HCT116 (cell line): Measurements from ENCODE around the gene AP4M1. TPM values are rescaled to one million over a fixed set of nuclear protein-coding genes. Genes with fewer than 3 reads are reported as not detected.

Source experiments
- ATAC-seq: fragments of 200-7000 bp; cut with Tn5 transposase; 2 replicates; pipeline ENCODE4 v1.9.1; 2020; ENCODE audit warnings: mild to moderate bottlenecking, moderate library complexity
- BruUV-seq: library from RNA; stranded (reverse); fragments of 400-500 nt; replicated peaks from 2 replicates; lab custom pipeline; 2021; lab: Mats Ljungman, UMichigan
- CTCF ChIA-PET: fragments of 300-600 bp; sonication (Branson Sonifier 250); formaldehyde crosslinking; loops from one replicate; lab custom pipeline; 2021; ENCODE audit warnings: antibody characterized with exemption; lab: Charles Lee
- POLR2A ChIA-PET: fragments of 300-600, 350-600 bp; sonication (Branson Sonifier 250); formaldehyde crosslinking; loops from one replicate; lab custom pipeline; 2021; ENCODE audit warnings: antibody characterized with exemption; lab: Charles Lee
- RAD21 ChIA-PET, 2 experiments: fragments of 300-600 bp; sonication (Branson Sonifier 250); formaldehyde crosslinking; loops; one replicate each; lab custom pipeline; 2023; ENCODE audit warnings: low total read pairs in 2 of 2; ENCODE audit not compliant: uncharacterized antibody in 2 of 2, unreplicated experiment in 2 of 2, low non-redundant PET in 1 of 2; lab: Charles Lee
- DNase-seq: peaks from one replicate; pipeline ENCODE4 v3.0.0-alpha.2; 2010; ENCODE audit warnings: low read depth, low spot score
- H2AFZ ChIP-seq: fragments of 200-600 bp; shearing (Covaris generic), sonication (generic); 2 replicates; pipeline ENCODE4 v1.6.1; 2017; ENCODE audit warnings: low read depth, mixed run types, mixed read lengths, antibody characterized with exemption, low read length; ENCODE audit not compliant: poor library complexity, severe bottlenecking
- H3K27ac ChIP-seq: 2 replicates; pipeline ENCODE4 v1.5.1; 2012; ENCODE audit warnings: low read depth, low read length
- H3K27me3 ChIP-seq: fragments of 200-600 bp; sonication (generic); 2 replicates; pipeline ENCODE4 v1.6.1; 2016; ENCODE audit warnings: mixed run types, low read length, mixed read lengths; ENCODE audit not compliant: insufficient read depth
- H3K36me3 ChIP-seq, 2 experiments: fragments of 200-500 bp in 1 of 2; fragments of 200-600 bp in 1 of 2; sonication (Bioruptor generic) in 1 of 2; sonication (generic) in 1 of 2; 2 replicates each; pipeline versions ENCODE4 v1.5.1 to v1.6.1; 2014 to 2016; ENCODE audit warnings: low read length in 2 of 2, inconsistent platforms in 1 of 2, mixed read lengths in 1 of 2, mixed run types in 1 of 2; ENCODE audit not compliant: insufficient read depth in 2 of 2, control insufficient read depth in 1 of 2
- H3K4me1 ChIP-seq, 2 experiments: fragments of 200-600 bp in 1 of 2; sonication (generic) in 1 of 2; 2 replicates each; pipeline versions ENCODE4 v1.5.1 to v1.6.1; 2012 to 2017; ENCODE audit warnings: low read length in 2 of 2, inconsistent platforms in 1 of 2, mild to moderate bottlenecking in 1 of 2, mixed read lengths in 1 of 2, mixed run types in 1 of 2, moderate library complexity in 1 of 2; ENCODE audit not compliant: insufficient read depth in 2 of 2, control insufficient read depth in 1 of 2
- H3K4me2 ChIP-seq: fragments of 200-600 bp; sonication (generic); 2 replicates; pipeline ENCODE4 v1.6.1; 2017; ENCODE audit warnings: mixed run types, low read length, mixed read lengths
- H3K4me3 ChIP-seq, 2 experiments: fragments of 200-600 bp in 1 of 2; sonication (generic) in 1 of 2; replicated peaks in 1 of 2; 2 replicates each; pipeline ENCODE4 v1.5.1; 2011 to 2016; ENCODE audit warnings: low read length in 2 of 2, control low read depth in 1 of 2, low read depth in 1 of 2, mild to moderate bottlenecking in 1 of 2, mixed read lengths in 1 of 2, mixed run types in 1 of 2
- H3K79me2 ChIP-seq: fragments of 200-600 bp; sonication (generic); 2 replicates; pipeline ENCODE4 v1.6.1; 2017; ENCODE audit warnings: mild to moderate bottlenecking, mixed run types, low read length, moderate library complexity, mixed read lengths; ENCODE audit not compliant: insufficient read depth
- H3K9ac ChIP-seq: fragments of 200-600 bp; sonication (generic); 2 replicates; pipeline ENCODE4 v1.6.1; 2016; ENCODE audit warnings: low read length, mixed read lengths
- H3K9me2 ChIP-seq: fragments of 200-600 bp; sonication (generic), shearing (Covaris generic); 2 replicates; pipeline ENCODE4 v1.6.1; 2017; ENCODE audit warnings: mixed run types, mild to moderate bottlenecking, moderate library complexity; ENCODE audit not compliant: insufficient read depth
- H3K9me3 ChIP-seq, 2 experiments: fragments of 200-500 bp in 1 of 2; fragments of 200-600 bp in 1 of 2; sonication (Bioruptor generic) in 1 of 2; sonication (generic) in 1 of 2; 2 replicates each; pipeline ENCODE4 v1.6.1; 2014 to 2017; ENCODE audit warnings: low read length in 2 of 2, mixed read lengths in 2 of 2, inconsistent platforms in 1 of 2, low read depth in 1 of 2, mild to moderate bottlenecking in 1 of 2, mixed run types in 1 of 2, moderate library complexity in 1 of 2; ENCODE audit not compliant: control insufficient read depth in 1 of 2, insufficient read depth in 1 of 2
- H4K20me1 ChIP-seq: fragments of 200-600 bp; sonication (generic), shearing (Covaris generic); 2 replicates; pipeline ENCODE4 v1.6.1; 2017; ENCODE audit warnings: mixed run types, mild to moderate bottlenecking, moderate library complexity; ENCODE audit not compliant: insufficient read depth
- EGR1 ChIP-seq: IDR thresholded peaks from 2 replicates; pipeline ENCODE4 v1.6.1; 2012; ENCODE audit warnings: low read depth
- ELF1 ChIP-seq: IDR thresholded peaks from 2 replicates; pipeline ENCODE4 v1.6.1; 2012; ENCODE audit warnings: low read depth, borderline replicate concordance
- EZH2phosphoT487 ChIP-seq: fragments of 200-600 bp; IDR thresholded peaks from 2 replicates; pipeline ENCODE4 v1.6.1; 2018; ENCODE audit warnings: antibody characterized with exemption, borderline replicate concordance
- FOSL1 ChIP-seq: IDR thresholded peaks from 2 replicates; pipeline ENCODE4 v1.6.1; 2012; ENCODE audit warnings: low read depth
- JUND ChIP-seq: IDR thresholded peaks from 2 replicates; pipeline ENCODE4 v1.6.1; 2012
- POLR2A ChIP-seq: IDR thresholded peaks from 2 replicates; pipeline ENCODE4 v1.7.0; 2011; ENCODE audit warnings: borderline replicate concordance; ENCODE audit not compliant: insufficient read depth, insufficient read length; ENCODE audit errors: extremely low read depth
- POLR2AphosphoS5 ChIP-seq: IDR thresholded peaks from 2 replicates; pipeline ENCODE4 v1.6.1; 2011; ENCODE audit warnings: mild to moderate bottlenecking, low read depth, low read length, moderate library complexity
- RAD21 ChIP-seq: IDR thresholded peaks from 2 replicates; pipeline ENCODE4 v1.6.1; 2012; ENCODE audit warnings: low read depth, mild to moderate bottlenecking
- SIN3A ChIP-seq: IDR thresholded peaks from 2 replicates; pipeline ENCODE4 v1.6.1; 2012; ENCODE audit warnings: low read depth
- SP1 ChIP-seq: IDR thresholded peaks from 2 replicates; pipeline ENCODE4 v1.6.1; 2012; ENCODE audit warnings: low read depth
- TCF7L2 ChIP-seq: IDR thresholded peaks from 2 replicates; pipeline ENCODE4 v1.7.0; 2011; ENCODE audit warnings: borderline replicate concordance, inconsistent platforms; ENCODE audit not compliant: insufficient read depth, insufficient read length; ENCODE audit errors: extremely low read depth
- ZFX ChIP-seq: fragments of 450-650 bp; IDR thresholded peaks from 2 replicates; pipeline ENCODE4 v1.6.1; 2017
- ZNF274 ChIP-seq: fragments of 200-500 bp; sonication (Bioruptor generic); IDR thresholded peaks from 2 replicates; pipeline ENCODE4 v1.6.1; 2014; ENCODE audit warnings: mild to moderate bottlenecking, low read depth, low read length, inconsistent platforms
- intact Hi-C: fragments of 100-400 bp; cut with micrococcal nuclease; formaldehyde crosslinking; loops from 2 replicates; pipeline ENCODE4 v1.10.0; 2022
- total RNA-seq: library from RNA; stranded (reverse); gene quantifications from one replicate; pipeline ENCODE4 v1.2.1, GENCODE V29; 2021; ENCODE audit not compliant: unreplicated experiment
- TF ChIP-seq, protein P1 (sequence below), 3 experiments: fragments of 200-600 bp in 1 of 3; sonication (generic) in 1 of 3; IDR thresholded peaks in 2 of 3; conservative IDR thresholded peaks in 1 of 3; 2 replicates each; pipeline ENCODE4 v1.5.1; 2012 to 2017; ENCODE audit warnings: low read depth in 2 of 3, low read length in 2 of 3, antibody characterized with exemption in 1 of 3, borderline replicate concordance in 1 of 3, control low read depth in 1 of 3, mild to moderate bottlenecking in 1 of 3, mixed read lengths in 1 of 3, mixed run types in 1 of 3, moderate library complexity in 1 of 3; ENCODE audit not compliant: insufficient read depth in 1 of 3
- TF ChIP-seq, protein P2 (sequence below): IDR thresholded peaks from 2 replicates; pipeline ENCODE4 v1.6.1; 2012
- TF ChIP-seq, protein P3 (sequence below): IDR thresholded peaks from 2 replicates; pipeline ENCODE4 v1.6.1; 2012; ENCODE audit warnings: low read depth
- TF ChIP-seq, protein P4 (sequence below): IDR thresholded peaks from 2 replicates; pipeline ENCODE4 v1.6.1; 2012

Gene AP4M1
- total RNA-seq, 1 experiment from 2014 or later = 20.0 TPM

DNA sequence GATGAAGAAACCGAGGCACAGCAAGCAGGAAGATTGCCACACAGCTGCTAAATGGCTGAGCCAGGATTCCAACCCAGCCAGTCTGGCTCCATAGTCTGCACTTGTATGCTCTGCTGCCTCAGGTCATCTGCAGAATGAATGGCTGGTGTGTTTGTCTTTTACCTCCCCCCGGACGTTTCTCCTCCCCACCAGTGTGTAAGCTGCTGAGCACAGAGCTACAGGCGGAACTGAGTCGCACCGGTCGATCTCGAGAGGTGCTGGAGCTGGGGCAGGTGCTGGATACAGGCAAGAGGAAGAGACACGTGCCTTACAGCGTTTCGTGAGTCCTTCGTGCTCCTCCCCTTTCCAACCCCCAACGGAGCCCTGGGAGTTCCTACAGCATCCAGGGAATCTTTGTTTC lies 20.6 kb downstream of the AP4M1 start:
- RAD21 ChIA-PET = no interaction called here
- no peak for ATAC-seq
- no peak overlapping the region for H2AFZ ChIP-seq
- H3K4me2 ChIP-seq = no peak overlapping the region
- intact Hi-C loops = no loop called here
- no peak overlapping the region for H3K27ac ChIP-seq
- H3K9me2 ChIP-seq = no peaks in the 10 kb centered on the region
- POLR2A ChIA-PET = no interaction called here
- H3K9me3 ChIP-seq = no peaks in the 10 kb centered on the region
- H3K4me3 ChIP-seq = no peak overlapping the region
- no peak for TF ChIP-seq ELF1
- TF ChIP-seq, protein P1, sequence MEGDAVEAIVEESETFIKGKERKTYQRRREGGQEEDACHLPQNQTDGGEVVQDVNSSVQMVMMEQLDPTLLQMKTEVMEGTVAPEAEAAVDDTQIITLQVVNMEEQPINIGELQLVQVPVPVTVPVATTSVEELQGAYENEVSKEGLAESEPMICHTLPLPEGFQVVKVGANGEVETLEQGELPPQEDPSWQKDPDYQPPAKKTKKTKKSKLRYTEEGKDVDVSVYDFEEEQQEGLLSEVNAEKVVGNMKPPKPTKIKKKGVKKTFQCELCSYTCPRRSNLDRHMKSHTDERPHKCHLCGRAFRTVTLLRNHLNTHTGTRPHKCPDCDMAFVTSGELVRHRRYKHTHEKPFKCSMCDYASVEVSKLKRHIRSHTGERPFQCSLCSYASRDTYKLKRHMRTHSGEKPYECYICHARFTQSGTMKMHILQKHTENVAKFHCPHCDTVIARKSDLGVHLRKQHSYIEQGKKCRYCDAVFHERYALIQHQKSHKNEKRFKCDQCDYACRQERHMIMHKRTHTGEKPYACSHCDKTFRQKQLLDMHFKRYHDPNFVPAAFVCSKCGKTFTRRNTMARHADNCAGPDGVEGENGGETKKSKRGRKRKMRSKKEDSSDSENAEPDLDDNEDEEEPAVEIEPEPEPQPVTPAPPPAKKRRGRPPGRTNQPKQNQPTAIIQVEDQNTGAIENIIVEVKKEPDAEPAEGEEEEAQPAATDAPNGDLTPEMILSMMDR (IDR thresholded peaks at IDR 0.05 in 2 of 3, conservative IDR thresholded peaks at IDR 0.05 in 1 of 3; ENCODE audit: borderline replicate concordance in 1 of 3, insufficient read depth in 1 of 3, low read depth in 2 of 3, low read length in 2 of 3) = no peak
- no peak for DNase-seq
- no TSS peak for BruUV-seq
- H3K4me1 ChIP-seq = peaks cover 17 to 35% of the 10 kb centered on the region in 2 experiments
- CTCF ChIA-PET = interaction anchor here (1.3 to 1.7 kb wide), 2 partner anchors 8 to 9 kb away, joined by 3 to 4 read pairs; no protein-coding TSS in a partner anchor
- H4K20me1 ChIP-seq = no peaks in the 10 kb centered on the region
- H3K79me2 ChIP-seq = peaks cover 19% of the 10 kb centered on the region
- H3K27me3 ChIP-seq = no peaks in the 10 kb centered on the region
- no peak overlapping the region for H3K9ac ChIP-seq
- no peaks in the 10 kb centered on the region for H3K36me3 ChIP-seq

DNA sequence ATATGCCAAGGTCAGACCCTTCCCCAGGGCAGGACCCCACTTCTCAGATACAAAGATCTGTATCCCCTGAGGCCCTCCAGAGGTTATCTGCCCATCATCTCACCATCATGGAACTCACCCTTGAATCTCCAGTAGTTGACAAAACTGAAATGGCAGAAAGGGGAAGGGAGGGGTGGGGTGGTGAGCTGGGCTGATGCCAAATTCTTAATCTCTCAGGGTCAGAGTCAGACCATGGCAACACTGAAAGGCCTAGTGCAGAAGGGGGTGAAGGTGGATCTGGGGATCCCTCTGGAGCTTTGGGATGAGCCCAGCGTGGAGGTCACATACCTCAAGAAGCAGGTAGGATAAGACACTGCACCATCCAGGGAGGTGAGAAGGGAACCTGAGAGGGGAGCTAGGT lies 21.1 kb downstream of the AP4M1 start:
- Histone ChIP-seq H4K20me1 (no peaks in the 10 kb centered on the region), H3K4me2 (no peak overlapping the region), H3K4me3 (no peak overlapping the region), H3K9me2 (no peaks in the 10 kb centered on the region), H3K36me3 (no peaks in the 10 kb centered on the region), H3K79me2 (peaks cover 19% of the 10 kb centered on the region), H3K4me1 (peaks cover 17 to 39% of the 10 kb centered on the region in 2 experiments), H3K9ac (no peak overlapping the region), H3K9me3 (no peaks in the 10 kb centered on the region), H3K27ac (no peak overlapping the region), H3K27me3 (no peaks in the 10 kb centered on the region), H2AFZ (no peak overlapping the region)
- intact Hi-C loops = no loop called here
- ChIA-PET RAD21 (no interaction called here), POLR2A (no interaction called here), CTCF (interaction anchor here (1.7 kb wide), 1 partner anchor 8 kb away, joined by 4 read pairs; no protein-coding TSS in a partner anchor)
- BruUV-seq = no TSS peak
- ATAC-seq = no peak
- no peak for DNase-seq
- TF ChIP-seq ZNF274 (no peak), RAD21 (no peak), SP1 (no peak), ZFX (no peak), EZH2phosphoT487 (no peak), POLR2AphosphoS5 (no peak), ELF1 (no peak), FOSL1 (no peak), JUND (no peak), POLR2A (no peak), TCF7L2 (no peak), EGR1 (no peak), SIN3A (no peak)
- TF ChIP-seq, protein P2, sequence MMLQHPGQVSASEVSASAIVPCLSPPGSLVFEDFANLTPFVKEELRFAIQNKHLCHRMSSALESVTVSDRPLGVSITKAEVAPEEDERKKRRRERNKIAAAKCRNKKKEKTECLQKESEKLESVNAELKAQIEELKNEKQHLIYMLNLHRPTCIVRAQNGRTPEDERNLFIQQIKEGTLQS = no peak
- TF ChIP-seq, protein P3, sequence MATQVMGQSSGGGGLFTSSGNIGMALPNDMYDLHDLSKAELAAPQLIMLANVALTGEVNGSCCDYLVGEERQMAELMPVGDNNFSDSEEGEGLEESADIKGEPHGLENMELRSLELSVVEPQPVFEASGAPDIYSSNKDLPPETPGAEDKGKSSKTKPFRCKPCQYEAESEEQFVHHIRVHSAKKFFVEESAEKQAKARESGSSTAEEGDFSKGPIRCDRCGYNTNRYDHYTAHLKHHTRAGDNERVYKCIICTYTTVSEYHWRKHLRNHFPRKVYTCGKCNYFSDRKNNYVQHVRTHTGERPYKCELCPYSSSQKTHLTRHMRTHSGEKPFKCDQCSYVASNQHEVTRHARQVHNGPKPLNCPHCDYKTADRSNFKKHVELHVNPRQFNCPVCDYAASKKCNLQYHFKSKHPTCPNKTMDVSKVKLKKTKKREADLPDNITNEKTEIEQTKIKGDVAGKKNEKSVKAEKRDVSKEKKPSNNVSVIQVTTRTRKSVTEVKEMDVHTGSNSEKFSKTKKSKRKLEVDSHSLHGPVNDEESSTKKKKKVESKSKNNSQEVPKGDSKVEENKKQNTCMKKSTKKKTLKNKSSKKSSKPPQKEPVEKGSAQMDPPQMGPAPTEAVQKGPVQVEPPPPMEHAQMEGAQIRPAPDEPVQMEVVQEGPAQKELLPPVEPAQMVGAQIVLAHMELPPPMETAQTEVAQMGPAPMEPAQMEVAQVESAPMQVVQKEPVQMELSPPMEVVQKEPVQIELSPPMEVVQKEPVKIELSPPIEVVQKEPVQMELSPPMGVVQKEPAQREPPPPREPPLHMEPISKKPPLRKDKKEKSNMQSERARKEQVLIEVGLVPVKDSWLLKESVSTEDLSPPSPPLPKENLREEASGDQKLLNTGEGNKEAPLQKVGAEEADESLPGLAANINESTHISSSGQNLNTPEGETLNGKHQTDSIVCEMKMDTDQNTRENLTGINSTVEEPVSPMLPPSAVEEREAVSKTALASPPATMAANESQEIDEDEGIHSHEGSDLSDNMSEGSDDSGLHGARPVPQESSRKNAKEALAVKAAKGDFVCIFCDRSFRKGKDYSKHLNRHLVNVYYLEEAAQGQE = no peak
- TF ChIP-seq, protein P4, sequence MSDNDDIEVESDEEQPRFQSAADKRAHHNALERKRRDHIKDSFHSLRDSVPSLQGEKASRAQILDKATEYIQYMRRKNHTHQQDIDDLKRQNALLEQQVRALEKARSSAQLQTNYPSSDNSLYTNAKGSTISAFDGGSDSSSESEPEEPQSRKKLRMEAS = no peak
